ENCODE data around the gene CRY1.

The CRY1 gene

GRCh38 chr12:107064243-107064642, 29.1 kb downstream of the CRY1 start:
- H3K4me2 ChIP-seq = no peak overlapping the region
- no peak overlapping the region for H3K9ac ChIP-seq
- peaks cover 0 to 6% (median 0%) of the 10 kb centered on the region in 11 experiments; a peak in 5 of 22 replicates for H3K36me3 ChIP-seq
- no peak for TF ChIP-seq Cebpa-rat (IDR thresholded peaks at IDR 0.05)
- no peaks in the 10 kb centered on the region; a peak in 1 of 22 replicates for H4K20me1 ChIP-seq
- peaks cover 7 to 22% (median 13%) of the 10 kb centered on the region in 11 experiments; a peak in 20 of 22 replicates for H3K9me3 ChIP-seq (replicated peaks in 1 of 11)
- H3K27me3 ChIP-seq = no peaks in the 10 kb centered on the region
- no peak overlapping the region for H3K27ac ChIP-seq
- H3K4me3 ChIP-seq = no peak overlapping the region
- peaks cover 0 to 6% (median 0%) of the 10 kb centered on the region in 10 experiments; a peak in 1 of 20 replicates for H3K4me1 ChIP-seq

- TF ChIP-seq Cebpa-rat (IDR thresholded peaks at IDR 0.05) = no peak
- no peak overlapping the region for H3K27ac ChIP-seq
- H3K36me3 ChIP-seq = peaks cover 0 to 7% (median 6%) of the 10 kb centered on the region in 11 experiments; a peak in 2 of 22 replicates
Observed at GRCh38 chr12:107058190-107058589, 35.2 kb downstream of the CRY1 start.

GRCh38 chr12:107057071-107057834, 36.1 kb downstream of the CRY1 start:
- Histone ChIP-seq H3K4me1 (no peaks in the 10 kb centered on the region), H3K4me3 (no peak overlapping the region), H3K9me3 (replicated peaks in 1 of 11) (peaks cover 9 to 17% (median 12%) of the 10 kb centered on the region in 11 experiments), H3K27ac (no peak overlapping the region), H3K4me2 (no peak overlapping the region), H3K36me3 (peaks cover 0 to 10% (median 6%) of the 10 kb centered on the region in 11 experiments; a peak in 2 of 22 replicates), H4K20me1 (peaks cover 0 to 24% (median 0%) of the 10 kb centered on the region in 11 experiments; a peak in 3 of 22 replicates), H3K9ac (no peak overlapping the region), H3K27me3 (no peaks in the 10 kb centered on the region)
- no peak for TF ChIP-seq Cebpa-rat (IDR thresholded peaks at IDR 0.05)

More at GRCh38 chr12:107058190-107058589, 35.2 kb downstream of the CRY1 start:
- Histone ChIP-seq H3K4me2 (no peak overlapping the region), H3K4me1 (no peaks in the 10 kb centered on the region), H4K20me1 (peaks cover 0 to 24% (median 0%) of the 10 kb centered on the region in 11 experiments; a peak in 3 of 22 replicates), H3K9ac (no peak overlapping the region), H3K9me3 (replicated peaks in 1 of 11) (peaks cover 7 to 9% (median 8%) of the 10 kb centered on the region in 11 experiments), H3K4me3 (no peak overlapping the region), H3K27me3 (no peaks in the 10 kb centered on the region)

- TF ChIP-seq Cebpa-rat (IDR thresholded peaks at IDR 0.05) = no peak
- H3K27me3 ChIP-seq = no peaks in the 10 kb centered on the region
- H3K4me1 ChIP-seq = no peaks in the 10 kb centered on the region
- H3K36me3 ChIP-seq = peaks cover 0 to 18% (median 8%) of the 10 kb centered on the region in 11 experiments; a peak in 8 of 22 replicates
- peaks cover 25 to 34% (median 29%) of the 10 kb centered on the region in 11 experiments for H3K9me3 ChIP-seq (replicated peaks in 1 of 11)
- peaks cover 0 to 24% (median 0%) of the 10 kb centered on the region in 11 experiments; a peak in 3 of 22 replicates for H4K20me1 ChIP-seq
- no peak overlapping the region for H3K4me3 ChIP-seq
- no peak overlapping the region for H3K4me2 ChIP-seq
- no peak overlapping the region for H3K9ac ChIP-seq
- no peak overlapping the region for H3K27ac ChIP-seq
Observed at GRCh38 chr12:107053709-107054108, 39.6 kb downstream of the CRY1 start.

- Histone ChIP-seq H3K9me3 (replicated peaks in 1 of 11) (peaks cover 41 to 65% (median 55%) of the 10 kb centered on the region in 11 experiments), H3K27me3 (no peaks in the 10 kb centered on the region), H3K36me3 (peaks cover 0 to 12% (median 8%) of the 10 kb centered on the region in 11 experiments; a peak in 10 of 22 replicates), H3K27ac (no peak overlapping the region), H3K9ac (no peak overlapping the region), H3K4me1 (no peaks in the 10 kb centered on the region), H3K4me3 (no peak overlapping the region), H3K4me2 (no peak overlapping the region), H4K20me1 (peaks cover 0 to 19% (median 0%) of the 10 kb centered on the region in 11 experiments; a peak in 3 of 22 replicates)
- TF ChIP-seq Cebpa-rat (IDR thresholded peaks at IDR 0.05) = no peak
Observed at GRCh38 chr12:107045186-107045585, 48.2 kb downstream of the CRY1 start.

GRCh38 chr12:107042801-107043200, 50.5 kb downstream of the CRY1 start:
- H3K9me3 ChIP-seq (replicated peaks in 1 of 11) = peaks cover 17 to 43% (median 36%) of the 10 kb centered on the region in 11 experiments
- peaks cover 0 to 5% (median 0%) of the 10 kb centered on the region in 11 experiments; a peak in 3 of 22 replicates for H3K36me3 ChIP-seq
- H3K27me3 ChIP-seq = no peaks in the 10 kb centered on the region
- no peaks in the 10 kb centered on the region for H3K4me1 ChIP-seq
- no peak overlapping the region for H3K4me3 ChIP-seq
- TF ChIP-seq Cebpa-rat (IDR thresholded peaks at IDR 0.05) = no peak
- no peak overlapping the region for H3K9ac ChIP-seq
- peaks cover 0 to 19% (median 0%) of the 10 kb centered on the region in 11 experiments; a peak in 3 of 22 replicates for H4K20me1 ChIP-seq
- no peak overlapping the region for H3K27ac ChIP-seq
- H3K4me2 ChIP-seq = no peak overlapping the region

- no peak for TF ChIP-seq Cebpa-rat (IDR thresholded peaks at IDR 0.05)
- no peaks in the 10 kb centered on the region for H3K27me3 ChIP-seq
- H3K9ac ChIP-seq = no peak overlapping the region
- H3K4me3 ChIP-seq = no peak overlapping the region
- 0 out of 22 replicates have a peak overlapping the region, but pooled peaks of 2 of the 11 experiments have one; percentile 5 to 17 for H3K4me2 ChIP-seq
- no peaks in the 10 kb centered on the region; a peak in 1 of 22 replicates for H4K20me1 ChIP-seq
- H3K36me3 ChIP-seq = peaks cover 0 to 5% (median 0%) of the 10 kb centered on the region in 11 experiments; a peak in 1 of 22 replicates
- peaks cover 0 to 14% (median 4%) of the 10 kb centered on the region in 11 experiments; a peak in 8 of 22 replicates for H3K9me3 ChIP-seq (replicated peaks in 1 of 11)
- peaks cover 7 to 21% (median 19%) of the 10 kb centered on the region in 10 experiments; a peak in 17 of 20 replicates for H3K4me1 ChIP-seq
- H3K27ac ChIP-seq = no peak overlapping the region
Observed at GRCh38 chr12:107035733-107036132, 57.6 kb downstream of the CRY1 start.

- no peak overlapping the region for H3K9ac ChIP-seq
- no peak overlapping the region for H3K4me3 ChIP-seq
- peaks cover 0 to 12% (median 4%) of the 10 kb centered on the region in 11 experiments; a peak in 6 of 22 replicates for H3K9me3 ChIP-seq (replicated peaks in 1 of 11)
- H4K20me1 ChIP-seq = no peaks in the 10 kb centered on the region; a peak in 1 of 22 replicates
- no peaks in the 10 kb centered on the region for H3K27me3 ChIP-seq
- TF ChIP-seq Cebpa-rat (IDR thresholded peaks at IDR 0.05) = no peak
- peaks cover 0 to 5% (median 0%) of the 10 kb centered on the region in 11 experiments; a peak in 1 of 22 replicates for H3K36me3 ChIP-seq
- no peak overlapping the region for H3K4me2 ChIP-seq
- peaks cover 8 to 28% (median 22%) of the 10 kb centered on the region in 10 experiments; a peak in 18 of 20 replicates for H3K4me1 ChIP-seq
- H3K27ac ChIP-seq = no peak overlapping the region
Observed at GRCh38 chr12:107033758-107034739, 59.3 kb downstream of the CRY1 start.

All from BLaER1 treated with 17β-estradiol and CSF1 and Interleukin-3, amounts not matched to agents 10 nM and 100 nM (cell line).